ENCODE data around the gene MYO16. TPM values are rescaled to one million over a fixed set of nuclear protein-coding genes. Genes with fewer than 3 reads are reported as not detected.

MYO16 gene
- total and polyA plus RNA-seq, 2 of the 4 experiments (the other 2 are of a cell fraction), result under 0.01 to 0.03 TPM

GRCh38 chr13:109101550-109102144 lies 472.2 kb downstream of the MYO16 start:
- Histone ChIP-seq H2BK20ac (ENCODE audit: low read depth, low read length) (no peak overlapping the region), H2BK5ac (ENCODE audit: low read depth, low read length, poor library complexity, severe bottlenecking) (no peak overlapping the region), H3K79me1 (ENCODE audit: low read depth in 1 of 2, low read length in 2 of 2) (no peaks in the 10 kb centered on the region), H2AFZ (replicated peaks; ENCODE audit: low read length, poor library complexity) (no peak overlapping the region), H4K91ac (ENCODE audit: insufficient read depth, low read depth, low read length) (no peak overlapping the region), H3K27ac (ENCODE audit: insufficient read depth, low read length) (no peak overlapping the region), H3K27me3 (ENCODE audit: control insufficient read depth, insufficient read depth, low read length) (peaks cover 16% of the 10 kb centered on the region), H3K36me3 (ENCODE audit: control insufficient read depth, insufficient read depth, low read length) (no peaks in the 10 kb centered on the region), H3K4me1 (ENCODE audit: control insufficient read depth, insufficient read depth, low read length) (no peaks in the 10 kb centered on the region; the same call in 1 of the 2 replicates), H2BK120ac (ENCODE audit: low read depth, low read length) (no peak overlapping the region), H3K4me2 (ENCODE audit: low read depth, low read length) (no peak overlapping the region), H3K18ac (ENCODE audit: low read depth, low read length) (no peak overlapping the region), H2BK15ac (ENCODE audit: low read depth, low read length) (no peak overlapping the region; the same call in 2 of the 3 replicates), H3K56ac (ENCODE audit: extremely low read depth, insufficient read depth, low read length) (no peak overlapping the region), H3K14ac (replicated peaks; ENCODE audit: low read depth, low read length) (no peak overlapping the region), H3K4ac (ENCODE audit: low read depth, low read length) (no peak overlapping the region), H3K23ac (ENCODE audit: low read depth, low read length) (no peak overlapping the region), H4K20me1 (ENCODE audit: insufficient read depth, low read length) (no peaks in the 10 kb centered on the region), H2AK5ac (ENCODE audit: low read depth, low read length) (no peak overlapping the region), H3K9ac (ENCODE audit: low read depth, low read length) (no peak overlapping the region), H3K9me3 (ENCODE audit: control insufficient read depth, insufficient read depth, low read length) (no peaks in the 10 kb centered on the region), H4K8ac (ENCODE audit: low read depth in 2 of 2, low read length in 2 of 2) (no peak overlapping the region), H2AK9ac (replicated peaks; ENCODE audit: low read depth, low read length, poor library complexity) (no peak overlapping the region), H3K4me3 (ENCODE audit: insufficient read depth, low read depth, low read length) (no peak overlapping the region), H3K9me1 (ENCODE audit: insufficient read depth, low read length) (peaks cover 2% of the 10 kb centered on the region; the same call in 1 of the 2 replicates), H4K5ac (ENCODE audit: low read depth, low read length) (no peak overlapping the region)
- WGBS, 2 experiments (ENCODE audit: extremely low coverage in 2 of 2, insufficient read length in 1 of 2), result 80% methylated on average over 1 of the region's 3 CpGs; no CpG with 5 or more reads in 1 of the 2 experiments
- no TSS peak for BruUV-seq (replicated peaks)
- no peak for ATAC-seq (ENCODE audit: low read depth)
- dilution Hi-C loops (cut with HindIII; ENCODE audit: low sequenced_read_pairs, unreplicated experiment), result no loop called here
- ChIA-PET POLR2A (ENCODE audit: unreplicated experiment) (no interaction called here), CTCF (no interaction called here)
- in situ Hi-C loops (cut with MboI; ENCODE audit: low sequenced_read_pairs), result no loop called here
- DNase-seq, result no peak
- no peak for TF ChIP-seq RAD21 (IDR thresholded peaks at IDR 0.05; ENCODE audit: low read length)
- TF ChIP-seq MAZ (IDR thresholded peaks at IDR 0.05; ENCODE audit: borderline replicate concordance, low read depth, low read length), result no peak
- TF ChIP-seq MAFK (IDR thresholded peaks at IDR 0.05; ENCODE audit: low read depth, low read length), result peak; percentile 69
- intact Hi-C loops (cut with micrococcal nuclease), result no loop called here
